ENCODE measurements around the gene PAFAH1B2. TPM values are rescaled to one million over a fixed set of nuclear protein-coding genes. Genes with fewer than 3 reads are reported as not detected.

PAFAH1B2 gene, protein sequence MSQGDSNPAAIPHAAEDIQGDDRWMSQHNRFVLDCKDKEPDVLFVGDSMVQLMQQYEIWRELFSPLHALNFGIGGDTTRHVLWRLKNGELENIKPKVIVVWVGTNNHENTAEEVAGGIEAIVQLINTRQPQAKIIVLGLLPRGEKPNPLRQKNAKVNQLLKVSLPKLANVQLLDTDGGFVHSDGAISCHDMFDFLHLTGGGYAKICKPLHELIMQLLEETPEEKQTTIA
- total RNA-seq, result 58.7 and 71.8 TPM in 2 replicates
- polyA plus RNA-seq, result 25.6 and 25.8 TPM in 2 replicates

DNA sequence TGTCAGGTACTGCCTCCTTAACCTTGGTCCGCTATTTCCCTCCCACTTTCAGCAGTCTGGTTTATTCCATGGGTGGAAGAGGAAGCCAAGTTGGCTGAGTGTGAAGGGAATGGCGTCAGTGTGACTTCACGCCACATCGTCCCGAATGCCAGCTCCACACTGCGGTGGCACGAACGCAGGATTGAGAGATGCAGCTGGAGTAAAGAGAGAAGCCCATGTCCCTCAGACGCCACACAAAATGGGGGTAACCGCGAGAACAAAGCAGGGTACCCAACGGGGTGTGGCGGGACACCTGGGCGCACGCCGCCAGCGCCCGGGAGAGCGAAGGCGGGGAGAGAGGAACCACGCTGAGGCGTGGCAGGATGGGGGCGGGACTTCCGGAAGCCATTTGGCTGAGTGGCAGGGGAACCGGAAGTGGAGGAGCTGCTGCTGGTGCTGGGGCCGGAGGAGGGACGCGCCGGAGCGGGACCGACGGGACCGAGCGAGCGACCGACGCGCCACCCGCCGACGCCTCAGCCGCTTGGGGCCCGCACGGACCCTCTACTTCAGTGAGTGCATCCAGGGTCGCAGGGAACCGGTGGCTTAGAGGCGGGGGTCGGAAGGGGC is at the start of gene PAFAH1B2:
PAFAH1B2 (plus strand) TSS at position 417 of the 606 bp plus-strand sequence. CDS start 8,161 bp downstream, outside the sequence.
- Histone ChIP-seq H3K4me1 (ENCODE audit: low read depth) (peaks cover 12% of the 10 kb centered on the region), H3K9me3 (ENCODE audit: low read depth) (no peaks in the 10 kb centered on the region), H3K27ac (peak within 1 kb of the TSS; percentile 86), H3K27me3 (no peaks in the 10 kb centered on the region), H3K4me3 (peak within 1 kb of the TSS; percentile 67), H3K36me3 (peaks cover 5% of the 10 kb centered on the region)
- peak; percentile 94 to 96 for DNase-seq (ENCODE audit: low read depth in 1 of 2, low spot score in 1 of 2)
- TF ChIP-seq, protein P1, sequence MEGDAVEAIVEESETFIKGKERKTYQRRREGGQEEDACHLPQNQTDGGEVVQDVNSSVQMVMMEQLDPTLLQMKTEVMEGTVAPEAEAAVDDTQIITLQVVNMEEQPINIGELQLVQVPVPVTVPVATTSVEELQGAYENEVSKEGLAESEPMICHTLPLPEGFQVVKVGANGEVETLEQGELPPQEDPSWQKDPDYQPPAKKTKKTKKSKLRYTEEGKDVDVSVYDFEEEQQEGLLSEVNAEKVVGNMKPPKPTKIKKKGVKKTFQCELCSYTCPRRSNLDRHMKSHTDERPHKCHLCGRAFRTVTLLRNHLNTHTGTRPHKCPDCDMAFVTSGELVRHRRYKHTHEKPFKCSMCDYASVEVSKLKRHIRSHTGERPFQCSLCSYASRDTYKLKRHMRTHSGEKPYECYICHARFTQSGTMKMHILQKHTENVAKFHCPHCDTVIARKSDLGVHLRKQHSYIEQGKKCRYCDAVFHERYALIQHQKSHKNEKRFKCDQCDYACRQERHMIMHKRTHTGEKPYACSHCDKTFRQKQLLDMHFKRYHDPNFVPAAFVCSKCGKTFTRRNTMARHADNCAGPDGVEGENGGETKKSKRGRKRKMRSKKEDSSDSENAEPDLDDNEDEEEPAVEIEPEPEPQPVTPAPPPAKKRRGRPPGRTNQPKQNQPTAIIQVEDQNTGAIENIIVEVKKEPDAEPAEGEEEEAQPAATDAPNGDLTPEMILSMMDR (IDR thresholded peaks at IDR 0.05; ENCODE audit: low read depth, low read length), result no peak

DNA sequence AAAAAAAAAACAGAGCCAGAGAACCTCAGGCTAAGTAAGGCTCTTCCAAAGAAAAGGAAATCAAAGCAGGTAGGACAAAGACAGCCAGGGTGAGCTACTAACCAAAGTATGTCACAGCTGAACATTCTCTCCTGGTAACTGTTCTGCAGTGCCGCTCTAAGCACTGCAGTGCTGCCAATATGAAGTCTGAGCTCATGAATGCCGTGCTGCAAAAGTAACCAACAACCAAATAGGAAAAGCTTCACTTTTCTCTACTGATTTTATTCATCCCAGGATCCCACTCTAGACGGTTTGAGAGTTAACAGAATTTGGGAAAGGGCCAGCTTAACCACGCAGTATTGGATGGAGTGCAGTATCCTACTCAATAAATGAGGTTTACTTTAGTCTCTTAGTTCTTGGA is 49.3 kb upstream of the PAFAH1B2 start:
- DNase-seq (ENCODE audit: low read depth in 1 of 2, low spot score in 1 of 2), result peak in 1 of 2 donors; percentile 45
- TF ChIP-seq, protein P1 (IDR thresholded peaks at IDR 0.05; ENCODE audit: low read depth, low read length), result no peak
- H3K27ac ChIP-seq, result peak overlapping the region; percentile 52
- no peaks in the 10 kb centered on the region for H3K9me3 ChIP-seq (ENCODE audit: low read depth)
- no peaks in the 10 kb centered on the region for H3K27me3 ChIP-seq
- H3K4me1 ChIP-seq (ENCODE audit: low read depth), result peaks cover 27% of the 10 kb centered on the region
- H3K36me3 ChIP-seq, result no peaks in the 10 kb centered on the region
- H3K4me3 ChIP-seq, result no peak overlapping the region

DNA sequence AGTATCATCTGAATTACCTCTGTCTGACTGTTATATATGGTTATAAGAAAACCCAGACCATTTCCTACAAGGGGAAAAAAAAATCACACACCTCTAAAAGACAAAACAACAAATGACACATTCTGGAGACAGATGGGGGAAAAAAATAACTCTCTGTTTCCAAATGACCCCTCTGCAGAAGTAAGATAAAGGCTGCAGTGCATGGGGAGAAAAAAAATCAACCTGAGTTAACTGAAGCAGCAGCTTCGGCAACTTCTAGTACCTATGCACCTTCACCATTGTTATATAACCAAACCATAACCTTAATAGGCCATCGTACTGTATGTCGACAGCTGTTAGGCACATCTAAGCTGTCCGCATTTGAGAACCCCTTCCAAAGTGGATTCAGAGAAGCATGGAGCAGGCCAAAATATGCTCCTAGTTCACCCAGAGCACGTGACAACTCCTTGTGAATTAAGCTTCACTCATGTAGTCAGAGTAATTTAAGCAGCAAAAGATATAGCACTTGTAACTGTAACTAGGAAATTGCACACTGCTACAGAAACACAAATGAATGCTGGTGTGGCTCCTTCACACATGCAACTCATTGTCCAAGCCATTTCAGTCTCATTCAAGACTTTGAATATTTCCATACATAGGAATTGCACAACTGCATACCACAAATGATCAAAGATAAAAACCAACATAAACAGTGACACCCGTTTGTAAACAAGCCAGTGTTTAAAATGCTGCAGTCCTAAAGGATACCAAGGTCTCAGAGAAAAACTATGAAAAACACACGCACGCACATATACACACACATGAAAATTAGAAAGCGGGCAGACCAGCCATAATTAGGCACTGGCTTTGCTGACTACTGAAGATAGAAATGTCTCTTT is 48.6 kb upstream of the PAFAH1B2 start:
- TF ChIP-seq, protein P1 (IDR thresholded peaks at IDR 0.05; ENCODE audit: low read depth, low read length), result no peak
- peak in 1 of 2 donors; percentile 72 for DNase-seq (ENCODE audit: low read depth in 1 of 2, low spot score in 1 of 2)
- H3K4me1 ChIP-seq (ENCODE audit: low read depth), result peaks cover 27% of the 10 kb centered on the region
- no peaks in the 10 kb centered on the region for H3K36me3 ChIP-seq
- peak overlapping the region; percentile 98 for H3K4me3 ChIP-seq
- H3K9me3 ChIP-seq (ENCODE audit: low read depth), result no peaks in the 10 kb centered on the region
- H3K27me3 ChIP-seq, result no peaks in the 10 kb centered on the region
- H3K27ac ChIP-seq, result peak overlapping the region; percentile 97

DNA sequence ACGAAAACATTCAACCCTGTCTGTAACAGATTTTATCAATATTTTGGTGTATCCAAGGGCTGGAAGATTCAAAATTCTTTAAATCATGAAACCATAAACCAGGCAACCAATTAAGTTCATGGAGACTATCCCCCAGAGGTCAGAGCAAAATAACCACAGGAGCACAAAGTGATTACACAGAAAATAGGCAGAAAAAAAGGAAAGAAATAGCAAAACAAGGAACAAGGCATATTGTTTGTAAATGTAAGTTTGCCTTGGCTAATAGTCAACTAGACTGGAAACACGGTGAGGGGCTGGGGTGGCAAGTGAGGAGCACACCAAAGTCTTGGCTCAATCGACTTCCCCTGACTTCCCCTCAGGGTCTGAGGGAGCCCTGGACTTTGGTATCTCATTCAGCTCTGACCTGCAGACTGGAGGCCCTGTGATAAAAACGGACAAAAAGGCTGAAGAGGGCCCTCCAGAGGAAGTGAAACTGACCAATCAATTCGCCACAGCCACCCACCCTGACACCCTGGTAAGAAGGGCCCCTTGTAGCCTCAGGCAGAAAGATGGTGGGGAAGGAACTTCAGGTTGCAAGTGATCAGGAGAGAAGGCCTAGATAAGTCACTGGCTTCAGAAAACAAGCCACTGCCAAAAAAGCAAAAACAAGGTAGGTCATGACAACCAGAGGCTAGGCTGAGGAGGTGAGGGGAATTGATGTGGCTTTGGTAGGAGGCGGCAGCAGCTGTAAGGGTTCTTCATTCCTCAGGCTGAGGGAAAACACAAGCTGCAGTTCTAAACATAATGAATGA is 47.7 kb upstream of the PAFAH1B2 start:
- H3K9me3 ChIP-seq (ENCODE audit: low read depth), result no peaks in the 10 kb centered on the region
- H3K27ac ChIP-seq, result peak overlapping the region; percentile 97
- H3K4me3 ChIP-seq, result peak overlapping the region; percentile 98
- peaks cover 27% of the 10 kb centered on the region for H3K4me1 ChIP-seq (ENCODE audit: low read depth)
- TF ChIP-seq, protein P1 (IDR thresholded peaks at IDR 0.05; ENCODE audit: low read depth, low read length), result no peak
- DNase-seq (ENCODE audit: low read depth in 1 of 2, low spot score in 1 of 2), result peak in 1 of 2 donors; percentile 62
- no peaks in the 10 kb centered on the region for H3K36me3 ChIP-seq
- H3K27me3 ChIP-seq, result no peaks in the 10 kb centered on the region

DNA sequence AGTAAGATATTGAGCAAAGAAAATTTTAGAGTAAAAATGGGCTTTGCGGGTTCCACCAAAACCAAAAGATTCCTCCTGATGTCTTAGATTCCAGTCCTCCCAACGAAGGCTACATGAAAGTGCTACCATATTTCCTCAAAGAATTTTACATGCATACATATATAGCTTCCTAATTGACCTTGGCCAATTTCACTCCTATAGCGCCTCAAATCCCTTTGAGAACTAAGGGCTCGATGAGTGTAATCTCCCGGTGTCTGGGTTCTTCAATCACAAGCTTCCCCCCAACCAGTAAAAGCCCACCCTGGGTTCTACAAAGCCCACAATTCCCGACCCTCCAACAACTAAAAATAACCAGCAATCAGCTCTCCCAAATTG is 47.1 kb upstream of the PAFAH1B2 start:
- TF ChIP-seq, protein P1 (IDR thresholded peaks at IDR 0.05; ENCODE audit: low read depth, low read length), result no peak
- no peaks in the 10 kb centered on the region for H3K9me3 ChIP-seq (ENCODE audit: low read depth)
- DNase-seq (ENCODE audit: low read depth in 1 of 2, low spot score in 1 of 2), result no peak
- peaks cover 27% of the 10 kb centered on the region for H3K4me1 ChIP-seq (ENCODE audit: low read depth)
- H3K27ac ChIP-seq, result peak overlapping the region; percentile 97
- no peaks in the 10 kb centered on the region for H3K27me3 ChIP-seq
- no peaks in the 10 kb centered on the region for H3K36me3 ChIP-seq
- peak overlapping the region; percentile 98 for H3K4me3 ChIP-seq

Data from cardiac muscle cell (in vitro differentiated cells and primary cell).